Left lobe of liver (tissue), 2 donors: Measurements from ENCODE around the gene SEMA3B. TPM values are rescaled to one million over a fixed set of nuclear protein-coding genes. Genes with fewer than 3 reads are reported as not detected.
"Not testable (repeated sequence)": the region's sequence is repeated elsewhere in the genome, so short reads cannot be mapped to it uniquely, and the experiment has no call there.

Experiments
- ATAC-seq: fragments of 200-7000 bp; cut with Tn5 transposase; one replicate; pipeline ENCODE4 v1.9.1; 2020; ENCODE audit warnings: mild to moderate bottlenecking, moderate library complexity
- DNase-seq: peaks from one replicate; pipeline ENCODE4 v3.0.0-alpha.2; 2020; ENCODE audit warnings: low spot score
- total RNA-seq: library from RNA; stranded (reverse); gene quantifications from one replicate; pipeline ENCODE4 v1.2.1, GENCODE V29; 2021
- donor health status: DM: no; HTN: no; CAD: no; lungs with moderate emphysema.
- donor health status: DM: no; HTN: yes; CAD: no.

The SEMA3B gene
- total RNA-seq, 1 donor from 2014 or later: 5.7 TPM

- DNase-seq (no peak), ATAC-seq (no peak)
Measured at GRCh38 chr3:50271314-50271936, 2.5 kb downstream of the SEMA3B start.

- not testable (repeated sequence) for DNase-seq, ATAC-seq
Measured at GRCh38 chr3:50272538-50272910, 3.6 kb downstream of the SEMA3B start.

- ATAC-seq (peak; percentile 86), DNase-seq (peak; percentile 90)
Measured at GRCh38 chr3:50272911-50273688, 4.2 kb downstream of the SEMA3B start.

GRCh38 chr3:50273689-50274065 lies 4.7 kb downstream of the SEMA3B start:
- no peak for ATAC-seq
- DNase-seq: no peak

GRCh38 chr3:50274371-50275104 lies 5.6 kb downstream of the SEMA3B start:
- ATAC-seq (peak; percentile 70), DNase-seq (peak; percentile 77)

GRCh38 chr3:50275141-50275995 lies 6.4 kb downstream of the SEMA3B start:
- no peak for ATAC-seq
- DNase-seq: no peak

GRCh38 chr3:50275996-50276761 lies 7.2 kb downstream of the SEMA3B start:
- no peak for DNase-seq
- ATAC-seq: no peak

GRCh38 chr3:50276762-50277101 lies 7.8 kb downstream of the SEMA3B start:
- ATAC-seq (no peak), DNase-seq (no peak)

GRCh38 chr3:50278123-50278879 lies 9.4 kb downstream of the SEMA3B start:
- ATAC-seq (no peak), DNase-seq (no peak)

- no peak for ATAC-seq
Measured at GRCh38 chr3:50278880-50279224, 9.9 kb downstream of the SEMA3B start, which contains the start of gene LSMEM2. Gene LSMEM2, plus strand, starts transcription at chr3:50279087. Its CDS starts 27 bp downstream, at chr3:50279114.

GRCh38 chr3:50279255-50280016 lies 10.5 kb downstream of the SEMA3B start:
- no peak for DNase-seq
- no peak for ATAC-seq

More at GRCh38 chr3:50278880-50279224, 9.9 kb downstream of the SEMA3B start, which contains the start of gene LSMEM2:
- DNase-seq: no peak

GRCh38 chr3:50284121-50284520 lies 15.2 kb downstream of the SEMA3B start:
- not testable (repeated sequence) for DNase-seq, ATAC-seq

- no peak for ATAC-seq
- no peak for DNase-seq
Measured at GRCh38 chr3:50286322-50287227, 17.6 kb downstream of the SEMA3B start.

GRCh38 chr3:50287262-50287661 lies 18.3 kb downstream of the SEMA3B start:
- ATAC-seq (no peak), DNase-seq (no peak)

GRCh38 chr3:50288387-50289007 lies 19.6 kb downstream of the SEMA3B start:
- no peak for ATAC-seq
- DNase-seq: no peak

GRCh38 chr3:50289130-50289529 lies 20.2 kb downstream of the SEMA3B start:
- no peak for DNase-seq
- ATAC-seq: no peak

GRCh38 chr3:50290161-50290641 lies 21.3 kb downstream of the SEMA3B start:
- ATAC-seq (no peak), DNase-seq (no peak)
